NCI-H1436 (cell line): Measurements from ENCODE around the gene TTC13.
A peak's percentile ranks its signal among the peaks of the same experiment; 100 is the strongest.
"Not testable (repeated sequence)": the region's sequence is repeated elsewhere in the genome, so short reads cannot be mapped to it uniquely, and the experiment has no call there.

ENCODE experiments used
- DNase-seq: peaks from one replicate; lab custom pipeline; 2025; lab: John Stamatoyannopoulos, UW

The TTC13 gene

GRCh38 chr1:230986976-230987375 is 8.3 kb upstream of the TTC13 start:
- no peak for DNase-seq

GRCh38 chr1:230985711-230986110 is 7.0 kb upstream of the TTC13 start:
- no peak for DNase-seq

GRCh38 chr1:230984622-230985515 is 6.2 kb upstream of the TTC13 start:
- not testable (repeated sequence) for DNase-seq

GRCh38 chr1:230983811-230984210 is 5.2 kb upstream of the TTC13 start:
- no peak for DNase-seq

- no peak for DNase-seq
These were observed 4.0 kb upstream of the TTC13 start for GRCh38 chr1:230982696-230983095.

DNA sequence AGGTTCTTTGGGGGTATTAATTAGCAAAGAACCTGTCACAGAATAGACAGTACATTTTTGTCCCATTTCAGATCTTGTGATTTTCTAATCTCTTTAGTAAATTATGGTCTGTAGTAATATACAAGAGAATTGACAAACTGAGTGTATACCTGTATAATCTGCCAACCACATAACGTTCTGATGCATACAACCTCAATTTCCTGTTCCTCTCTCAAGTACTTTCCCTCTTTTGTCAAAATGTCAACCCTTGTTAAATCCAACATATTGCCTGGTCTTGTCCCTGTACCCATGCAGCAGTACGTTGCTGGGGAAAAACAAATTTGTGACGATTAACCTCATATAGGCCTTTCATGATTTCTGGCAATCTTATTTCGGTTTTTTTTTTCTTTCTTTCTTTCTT is 1.3 kb upstream of the TTC13 start:
- DNase-seq = no peak

GRCh38 chr1:230979389-230979716 is 692 bp upstream of the TTC13 start:
- no peak for DNase-seq

DNA sequence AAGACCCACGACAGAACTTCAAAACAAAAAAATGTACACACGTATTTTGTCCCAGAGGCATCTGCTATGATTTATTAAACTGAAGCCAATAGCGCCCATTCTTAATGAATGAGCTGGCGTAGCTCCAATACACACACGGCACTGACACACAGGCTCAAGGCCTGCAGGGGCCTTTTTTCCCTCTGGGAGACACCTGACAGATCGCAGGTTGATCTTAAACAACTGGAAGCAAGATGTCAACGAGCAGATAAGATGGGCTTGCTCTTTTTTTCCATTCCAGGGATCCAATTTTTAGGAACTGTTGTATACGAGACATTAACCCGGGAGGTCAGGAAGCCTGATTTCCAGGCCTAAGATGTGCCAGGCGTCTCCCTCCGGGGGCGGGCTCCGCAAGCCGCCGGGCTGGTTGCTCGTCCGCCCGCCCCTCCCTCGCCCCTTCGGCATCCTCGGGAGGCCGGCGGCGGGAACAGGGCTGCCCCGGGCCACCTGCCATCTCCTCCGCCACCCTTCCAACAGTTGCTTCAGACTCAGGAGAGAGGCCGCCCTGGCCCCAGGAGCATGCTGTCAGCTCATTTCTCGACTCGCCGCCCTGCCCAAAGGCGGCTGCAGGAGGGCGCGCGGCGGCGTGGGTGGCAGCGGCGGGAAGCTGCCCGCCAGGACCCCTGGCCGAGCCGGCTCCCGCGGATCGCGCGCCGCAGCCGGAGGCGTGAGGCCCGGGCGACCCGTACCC is 735 bp downstream of the TTC13 start:
- peak; percentile 53 for DNase-seq

- no peak for DNase-seq
These were observed 1.6 kb downstream of the TTC13 start for GRCh38 chr1:230976825-230977747.

- no peak for DNase-seq
These were observed 2.3 kb downstream of the TTC13 start for GRCh38 chr1:230976360-230976759.

DNA sequence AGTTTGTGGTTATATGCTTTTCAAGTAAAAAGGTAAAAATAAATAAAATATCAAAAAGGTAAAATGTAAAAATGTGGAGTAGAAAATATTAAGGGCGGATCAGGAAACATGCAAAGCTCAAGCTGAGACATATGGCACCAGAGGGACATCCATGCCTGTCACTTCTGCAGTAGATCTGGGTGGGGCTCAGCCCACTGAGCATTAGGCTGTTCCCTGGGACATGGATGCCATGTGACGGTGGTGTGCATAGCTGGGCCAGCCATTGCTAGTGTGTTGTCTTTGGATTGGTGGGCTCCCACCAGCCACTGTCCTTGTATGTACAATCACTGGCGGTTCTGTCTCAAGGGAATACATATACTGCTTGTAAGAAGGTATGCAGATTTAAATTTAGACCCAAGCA is 3.0 kb downstream of the TTC13 start:
- no peak for DNase-seq

DNA sequence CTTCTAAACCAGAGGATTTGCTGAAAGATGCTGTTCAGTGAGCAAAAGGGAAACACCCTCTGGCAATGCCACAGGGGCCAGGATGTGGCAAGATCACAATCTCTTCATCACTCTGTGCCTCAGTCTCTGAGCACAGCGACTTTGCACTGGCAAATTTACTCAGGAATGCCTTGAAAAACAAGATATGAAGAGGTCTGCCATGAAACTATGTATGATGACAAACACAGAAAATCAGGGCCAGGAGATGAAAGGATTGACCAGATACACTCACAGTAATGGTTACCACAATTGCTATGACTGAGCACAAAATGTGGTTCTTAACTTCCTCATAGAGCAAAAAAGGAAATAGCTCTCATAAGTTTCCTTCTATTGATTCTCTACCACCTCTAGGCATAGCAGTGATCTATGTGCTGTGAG is 5.8 kb downstream of the TTC13 start:
- DNase-seq = no peak

- DNase-seq = no peak
These were observed 6.9 kb downstream of the TTC13 start for GRCh38 chr1:230971771-230972170.

GRCh38 chr1:230970432-230970831 is 8.2 kb downstream of the TTC13 start:
- no peak for DNase-seq

DNA sequence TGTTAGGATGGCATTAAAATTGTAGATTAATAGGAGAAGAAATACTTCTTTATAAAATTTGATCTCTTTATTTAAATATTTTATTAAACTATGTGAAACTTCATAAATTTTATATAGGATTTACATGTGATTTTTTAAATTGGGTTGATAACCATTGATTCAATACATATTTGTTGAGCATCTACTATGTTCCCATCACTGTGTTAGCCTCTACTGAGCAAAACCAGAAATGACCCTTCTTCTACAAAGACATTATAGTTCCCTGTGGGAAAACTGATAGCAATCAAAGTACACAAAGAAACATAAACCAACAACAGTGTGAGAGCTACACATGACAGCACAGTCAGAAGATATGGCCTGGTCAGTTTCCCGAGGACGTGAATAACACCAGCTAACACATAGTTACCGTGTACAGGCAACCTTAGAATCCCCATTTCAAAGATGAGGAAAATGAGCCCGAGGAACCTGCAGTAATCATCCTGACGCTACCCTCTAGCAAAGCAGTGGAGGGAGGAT is 12.2 kb downstream of the TTC13 start:
- DNase-seq = no peak

- no peak for DNase-seq
These were observed 13.1 kb downstream of the TTC13 start for GRCh38 chr1:230965535-230965934.

DNA sequence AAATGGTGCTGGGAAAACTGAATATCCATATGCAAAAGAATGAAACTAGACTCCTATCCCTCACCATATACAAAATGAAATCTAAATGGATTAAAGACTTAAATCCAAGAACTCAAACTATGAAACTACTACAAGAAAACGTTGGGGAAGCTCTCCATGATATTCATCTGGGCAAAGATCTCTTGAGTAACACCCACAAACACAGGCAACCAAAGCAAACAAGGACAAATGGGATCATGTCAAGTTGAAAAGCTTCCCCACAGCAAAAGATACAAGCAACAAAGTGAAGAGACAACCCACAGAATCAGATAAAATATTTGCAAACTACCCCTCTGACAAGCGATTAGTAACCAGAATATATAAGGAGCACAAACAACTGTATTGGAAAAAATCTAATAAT is 13.8 kb downstream of the TTC13 start:
- DNase-seq = no peak

- DNase-seq = no peak
These were observed 20.3 kb downstream of the TTC13 start for GRCh38 chr1:230958370-230958769.

DNA sequence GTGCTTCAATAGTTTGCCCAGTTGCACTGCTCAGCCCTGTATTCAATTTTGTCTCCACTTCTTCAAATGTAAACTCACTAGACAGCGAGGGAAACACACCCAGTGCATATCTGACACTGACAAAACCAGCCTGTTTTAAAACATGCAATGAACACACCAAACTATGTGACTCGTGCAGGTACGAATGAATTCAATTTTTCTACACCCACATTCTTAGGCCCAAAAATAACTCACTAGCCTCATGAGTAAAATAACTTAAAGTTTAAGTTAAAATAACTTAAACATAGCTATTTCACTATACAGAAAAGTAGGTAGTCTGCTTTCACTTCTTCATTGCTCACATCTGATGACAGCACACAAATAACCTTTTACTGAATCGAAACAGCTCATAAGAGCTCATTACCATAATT is 21.1 kb downstream of the TTC13 start:
- DNase-seq = no peak

GRCh38 chr1:230950404-230950803 is 28.3 kb downstream of the TTC13 start:
- no peak for DNase-seq

- DNase-seq = no peak
These were observed 29.8 kb downstream of the TTC13 start for GRCh38 chr1:230948903-230949302.

DNA sequence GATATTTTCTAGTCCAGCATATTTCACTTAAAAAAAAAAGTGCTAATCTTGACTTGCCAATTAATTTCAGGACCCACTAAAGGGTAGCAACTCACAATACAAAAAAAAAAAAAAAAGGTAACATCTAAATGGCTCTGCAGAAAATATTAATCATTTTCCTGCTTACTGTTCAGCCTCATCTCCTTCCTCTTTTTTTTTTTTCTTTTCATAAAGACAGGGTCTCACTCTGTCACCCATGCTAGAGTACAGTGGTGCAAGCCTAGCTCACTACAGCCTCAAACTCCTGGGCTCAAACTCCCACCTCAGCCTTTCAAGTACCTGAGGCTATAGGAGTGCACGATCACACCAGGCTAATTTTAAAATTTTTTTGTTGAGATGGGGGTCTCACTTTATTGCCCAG is 30.4 kb downstream of the TTC13 start:
- DNase-seq = no peak
